Mesenchymal stem cell (in vitro differentiated cells and primary cell): ENCODE data around the gene RNF11.

Source experiments
- DNase-seq: peaks from one replicate; pipeline ENCODE4 v3.0.0-alpha.2; 2013
- H2AFZ ChIP-seq: one replicate; pipeline ENCODE4 v1.6.1; 2013; ENCODE audit warnings: low read depth, mild to moderate bottlenecking, control low read depth, inconsistent platforms, low read length, moderate library complexity
- H2AK5ac ChIP-seq: 2 replicates; pipeline ENCODE4 v1.6.1; 2013; ENCODE audit warnings: low read length, moderate library complexity, mild to moderate bottlenecking, inconsistent platforms; ENCODE audit not compliant: severe bottlenecking
- H2BK120ac ChIP-seq: one replicate; pipeline ENCODE4 v1.6.1; 2013; ENCODE audit warnings: low read depth, mild to moderate bottlenecking, inconsistent platforms, low read length, moderate library complexity
- H2BK12ac ChIP-seq, 2 experiments: one replicate each; pipeline ENCODE4 v1.6.1; 2013; ENCODE audit warnings: inconsistent platforms in 2 of 2, low read length in 2 of 2, mild to moderate bottlenecking in 2 of 2, moderate library complexity in 2 of 2, control low read depth in 1 of 2
- H2BK15ac ChIP-seq: one replicate; pipeline ENCODE4 v1.6.1; 2013; ENCODE audit warnings: mild to moderate bottlenecking, low read depth, inconsistent platforms; ENCODE audit not compliant: poor library complexity, severe bottlenecking
- H2BK5ac ChIP-seq: 2 replicates; pipeline ENCODE4 v1.6.1; 2013; ENCODE audit warnings: low read depth, mild to moderate bottlenecking, low read length, control low read depth, inconsistent platforms; ENCODE audit not compliant: poor library complexity, severe bottlenecking
- H3K14ac ChIP-seq, 2 experiments: one replicate each; pipeline ENCODE4 v1.6.1; 2013; ENCODE audit warnings: inconsistent platforms in 2 of 2, low read length in 2 of 2, control low read depth in 1 of 2, mild to moderate bottlenecking in 1 of 2, moderate library complexity in 1 of 2
- H3K18ac ChIP-seq, 2 experiments: one replicate each; pipeline ENCODE4 v1.6.1; 2013; ENCODE audit warnings: inconsistent platforms in 2 of 2, low read length in 2 of 2, control low read depth in 1 of 2, low read depth in 1 of 2, mild to moderate bottlenecking in 1 of 2
- H3K23ac ChIP-seq, 2 experiments: one replicate each; pipeline ENCODE4 v1.6.1; 2013; ENCODE audit warnings: inconsistent platforms in 2 of 2, low read length in 2 of 2, mild to moderate bottlenecking in 2 of 2, moderate library complexity in 2 of 2, control low read depth in 1 of 2
- H3K27ac ChIP-seq: 2 replicates; pipeline ENCODE4 v1.5.1; 2013; ENCODE audit warnings: mild to moderate bottlenecking, moderate library complexity, low read length, control low read depth, inconsistent platforms; ENCODE audit not compliant: poor library complexity, severe bottlenecking
- H3K27me3 ChIP-seq, 2 experiments: 2 replicates each; pipeline versions ENCODE4 v1.6.1 to v1.7.0; 2013; ENCODE audit warnings: low read length in 2 of 2, mild to moderate bottlenecking in 2 of 2, moderate library complexity in 2 of 2, control low read depth in 1 of 2, inconsistent platforms in 1 of 2; ENCODE audit not compliant: control insufficient read depth in 1 of 2, insufficient read depth in 1 of 2
- H3K36me3 ChIP-seq, 2 experiments: 2 replicates each; pipeline versions ENCODE4 v1.6.1 to v1.7.0; 2013; ENCODE audit warnings: low read length in 2 of 2, control low read depth in 1 of 2, inconsistent platforms in 1 of 2, low read depth in 1 of 2, mild to moderate bottlenecking in 1 of 2; ENCODE audit not compliant: insufficient read depth in 2 of 2, control insufficient read depth in 1 of 2
- H3K4ac ChIP-seq, 2 experiments: one replicate each; pipeline ENCODE4 v1.6.1; 2013; ENCODE audit warnings: inconsistent platforms in 2 of 2, low read length in 2 of 2, mild to moderate bottlenecking in 2 of 2, moderate library complexity in 2 of 2, control low read depth in 1 of 2, low read depth in 1 of 2
- H3K4me1 ChIP-seq: 2 replicates; pipeline ENCODE4 v1.6.1; 2013; ENCODE audit warnings: low read depth, low read length, control low read depth; ENCODE audit not compliant: control insufficient read depth, insufficient read depth
- H3K4me2 ChIP-seq: 2 replicates; pipeline ENCODE4 v1.6.1; 2013; ENCODE audit warnings: low read length, mild to moderate bottlenecking, inconsistent platforms; ENCODE audit not compliant: poor library complexity, severe bottlenecking
- H3K4me3 ChIP-seq, 2 experiments: 2 replicates each; pipeline versions ENCODE4 v1.5.1 to v1.7.0; 2013; ENCODE audit warnings: low read length in 2 of 2, mild to moderate bottlenecking in 2 of 2, control low read depth in 1 of 2, low read depth in 1 of 2; ENCODE audit not compliant: insufficient read depth in 1 of 2
- H3K79me1 ChIP-seq: replicated peaks from 2 replicates; pipeline ENCODE4 v1.6.1; 2013; ENCODE audit warnings: mild to moderate bottlenecking, control low read depth, low read length, inconsistent platforms; ENCODE audit not compliant: poor library complexity, severe bottlenecking
- H3K9ac ChIP-seq: 2 replicates; pipeline ENCODE4 v1.7.0; 2013; ENCODE audit warnings: mild to moderate bottlenecking, low read length, moderate library complexity
- H3K9me3 ChIP-seq: 2 replicates; pipeline ENCODE4 v1.7.0; 2013; ENCODE audit warnings: mild to moderate bottlenecking, low read length; ENCODE audit not compliant: control insufficient read depth
- H4K8ac ChIP-seq: one replicate; pipeline ENCODE4 v1.6.1; 2013; ENCODE audit warnings: inconsistent platforms, mild to moderate bottlenecking, low read length, moderate library complexity
- H4K91ac ChIP-seq: one replicate; pipeline ENCODE4 v1.6.1; 2013; ENCODE audit warnings: mild to moderate bottlenecking, low read length, inconsistent platforms
- WGBS: methylation state at CpG from one replicate; pipeline ENCODE4 v1.1.7; 2013; ENCODE audit warnings: mixed read lengths; 5-methylcytosine and 5-hydroxymethylcytosine counted together

The RNF11 gene

GRCh38 chr1:51321924-51322280, 85.8 kb downstream of the RNF11 start:
- H3K18ac ChIP-seq, result no peak overlapping the region
- H3K4ac ChIP-seq, result no peak overlapping the region
- H2BK5ac ChIP-seq, result no peak overlapping the region
- no peak overlapping the region for H2AFZ ChIP-seq
- H2BK12ac ChIP-seq, result peak overlapping the region in 1 of 2 experiments; percentile 54
- no peak overlapping the region for H4K91ac ChIP-seq
- H3K27me3 ChIP-seq, result no peaks in the 10 kb centered on the region
- H4K8ac ChIP-seq, result no peak overlapping the region
- DNase-seq, result no peak
- H2BK15ac ChIP-seq, result no peak overlapping the region
- no peak overlapping the region for H3K4me2 ChIP-seq
- H3K4me1 ChIP-seq, result peaks cover 15% of the 10 kb centered on the region
- 86% methylated on average over 1 of the region's 2 CpGs for WGBS
- peak overlapping the region; percentile 57 for H2AK5ac ChIP-seq
- no peak overlapping the region for H2BK120ac ChIP-seq
- no peak overlapping the region for H3K4me3 ChIP-seq
- no peak overlapping the region for H3K27ac ChIP-seq
- no peak overlapping the region for H3K14ac ChIP-seq
- H3K9ac ChIP-seq, result no peak overlapping the region
- H3K23ac ChIP-seq, result no peak overlapping the region
- H3K9me3 ChIP-seq, result no peaks in the 10 kb centered on the region
- no peaks in the 10 kb centered on the region for H3K36me3 ChIP-seq
- no peaks in the 10 kb centered on the region for H3K79me1 ChIP-seq

GRCh38 chr1:51322417-51323101, 86.5 kb downstream of the RNF11 start:
- Histone ChIP-seq H3K9ac (no peak overlapping the region), H2BK12ac (no peak overlapping the region), H3K14ac (no peak overlapping the region), H3K23ac (no peak overlapping the region), H3K4ac (no peak overlapping the region), H2BK5ac (no peak overlapping the region), H3K27me3 (no peaks in the 10 kb centered on the region), H4K91ac (no peak overlapping the region), H3K18ac (no peak overlapping the region), H3K27ac (no peak overlapping the region), H2AFZ (no peak overlapping the region), H2BK120ac (no peak overlapping the region), H3K4me2 (no peak overlapping the region), H3K4me3 (no peak overlapping the region), H3K9me3 (no peaks in the 10 kb centered on the region), H3K4me1 (peaks cover 9% of the 10 kb centered on the region), H2BK15ac (no peak overlapping the region), H3K79me1 (no peaks in the 10 kb centered on the region), H4K8ac (peak overlapping the region; percentile 2), H3K36me3 (no peaks in the 10 kb centered on the region), H2AK5ac (peak overlapping the region; percentile 75)
- WGBS, result 86% methylated on average over 3 of the region's 4 CpGs
- no peak for DNase-seq
